Endodermal cell (in vitro differentiated cells): Measurements from ENCODE around the gene ARAP3. TPM values are rescaled to one million over a fixed set of nuclear protein-coding genes. Genes with fewer than 3 reads are reported as not detected.

ENCODE experiments used
- DNase-seq: peaks from one replicate; pipeline ENCODE4 v3.0.0-alpha.2; 2017
- H3K27ac ChIP-seq: 2 replicates; pipeline ENCODE4 v1.5.1; 2013; ENCODE audit warnings: mild to moderate bottlenecking, low read depth, low read length, moderate library complexity
- H3K27me3 ChIP-seq: 2 replicates; pipeline ENCODE4 v1.6.1; 2013; ENCODE audit warnings: mild to moderate bottlenecking, low read length, moderate library complexity; ENCODE audit not compliant: insufficient read depth, control insufficient read depth, poor library complexity, severe bottlenecking
- H3K36me3 ChIP-seq: 2 replicates; pipeline ENCODE4 v1.7.0; 2013; ENCODE audit warnings: mild to moderate bottlenecking, low read length, moderate library complexity; ENCODE audit not compliant: control insufficient read depth, insufficient read depth
- H3K4me1 ChIP-seq: one replicate; pipeline ENCODE4 v1.7.0; 2013; ENCODE audit warnings: low read length; ENCODE audit not compliant: control insufficient read depth, insufficient read depth
- H3K4me3 ChIP-seq: 2 replicates; pipeline ENCODE4 v1.5.1; 2013; ENCODE audit warnings: mild to moderate bottlenecking, low read length, moderate library complexity
- H3K9ac ChIP-seq: 2 replicates; pipeline ENCODE4 v1.6.1; 2013; ENCODE audit warnings: mild to moderate bottlenecking, low read length, moderate library complexity; ENCODE audit not compliant: poor library complexity, severe bottlenecking; ENCODE audit errors: extremely low read depth
- H3K9me3 ChIP-seq: 2 replicates; pipeline ENCODE4 v1.6.1; 2013; ENCODE audit warnings: mild to moderate bottlenecking, low read length, moderate library complexity; ENCODE audit not compliant: control insufficient read depth
- H3K27ac Mint-ChIP-seq: 2 replicates; pipeline ENCODE4 v1.8.0; 2020; ENCODE audit warnings: mixed read lengths
- H3K27me3 Mint-ChIP-seq: 2 replicates; pipeline ENCODE4 v1.8.0; 2021; ENCODE audit warnings: mild to moderate bottlenecking, mixed read lengths; ENCODE audit not compliant: insufficient read depth
- H3K36me3 Mint-ChIP-seq: 2 replicates; pipeline ENCODE4 v1.8.0; 2020; ENCODE audit warnings: low read depth, mixed read lengths
- H3K4me1 Mint-ChIP-seq: 2 replicates; pipeline ENCODE4 v1.8.0; 2020; ENCODE audit warnings: mixed read lengths
- H3K4me3 Mint-ChIP-seq: 2 replicates; pipeline ENCODE4 v1.8.0; 2020; ENCODE audit warnings: mild to moderate bottlenecking, moderate library complexity, mixed read lengths
- H3K9me3 Mint-ChIP-seq: 2 replicates; pipeline ENCODE4 v1.8.0; 2020; ENCODE audit warnings: mild to moderate bottlenecking, mixed read lengths
- CTCF ChIP-seq: fragments of 200-600 bp; sonication (generic); conservative IDR thresholded peaks from 2 replicates; pipeline ENCODE4 v1.5.0; 2021; ENCODE audit warnings: antibody characterized with exemption, mild to moderate bottlenecking
- WGBS, 2 experiments: methylation state at CpG; one replicate each; pipeline versions ENCODE4 v1.1.5 to v1.1.7; 2013; ENCODE audit warnings: missing lambda C conversion rate in 2 of 2, mixed read lengths in 1 of 2; ENCODE audit not compliant: insufficient coverage in 1 of 2, insufficient read length in 1 of 2; 5-methylcytosine and 5-hydroxymethylcytosine counted together
- total RNA-seq, 2 donors: library from RNA; stranded (reverse); fragmentation: NEBNext Ultra II Directional in 1 of 2; extraction: Animal tissue kit (Norgen Biotek cat#: 25700) in 1 of 2; gene quantifications; 2 replicates in 1 of 2; 3 replicates in 1 of 2; pipeline ENCODE4 v1.2.1, GENCODE V29; 2021

The ARAP3 gene
- total RNA-seq, 2 donors from 2014 or later = 32.5 to 41.3 TPM

- H3K27me3 Mint-ChIP-seq = peaks cover 7% of the 10 kb centered on the region
- no peak for TF ChIP-seq CTCF
- peak overlapping the region; percentile 18 for H3K27ac ChIP-seq
- no peaks in the 10 kb centered on the region for H3K9me3 ChIP-seq
- peak overlapping the region; percentile 75 for H3K4me3 ChIP-seq
- H3K9ac ChIP-seq = peak overlapping the region; percentile 55
- H3K27ac Mint-ChIP-seq = peak overlapping the region; percentile 91
- WGBS, 2 experiments = 34 to 45% methylated on average over 2 of the region's 2 CpGs
- H3K4me1 ChIP-seq = peaks cover 12% of the 10 kb centered on the region
- peaks cover 3% of the 10 kb centered on the region for H3K36me3 ChIP-seq
- peaks cover 16% of the 10 kb centered on the region for H3K4me1 Mint-ChIP-seq
- H3K27me3 ChIP-seq = no peaks in the 10 kb centered on the region
- DNase-seq = no peak
- H3K36me3 Mint-ChIP-seq = peaks cover 22% of the 10 kb centered on the region
- H3K4me3 Mint-ChIP-seq = peak overlapping the region; percentile 59
- peaks cover 3% of the 10 kb centered on the region for H3K9me3 Mint-ChIP-seq
Measured at GRCh38 chr5:141681295-141681694, 735 bp downstream of the ARAP3 start.

DNA sequence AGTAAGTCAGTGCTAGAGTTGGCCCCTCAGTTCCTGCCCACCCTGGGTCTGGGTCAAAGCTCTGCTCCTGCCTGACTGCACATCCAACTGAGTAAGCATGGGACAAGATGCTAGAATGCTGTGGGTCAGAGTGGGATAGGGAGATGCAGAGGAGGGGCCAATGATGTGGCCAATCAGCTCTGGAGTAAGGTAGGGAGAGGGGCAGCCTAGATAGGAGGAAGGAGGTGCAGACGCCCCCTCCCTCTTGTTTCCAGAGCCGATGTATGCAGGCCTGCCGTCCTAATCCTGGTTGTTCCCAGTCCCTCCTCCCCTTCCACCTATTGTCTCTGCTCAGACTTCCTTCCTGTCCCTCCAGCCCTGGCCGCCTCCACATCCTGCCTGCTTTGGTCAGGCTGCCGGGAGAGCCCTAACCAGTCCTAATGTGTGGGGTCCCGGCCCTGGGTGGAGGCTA lies 1.3 kb downstream of the ARAP3 start:
- Histone ChIP-seq H3K36me3 (peaks cover 3% of the 10 kb centered on the region), H3K27me3 (no peaks in the 10 kb centered on the region), H3K4me1 (peaks cover 12% of the 10 kb centered on the region), H3K4me3 (peak overlapping the region; percentile 75), H3K27ac (peak overlapping the region; percentile 18), H3K9me3 (no peaks in the 10 kb centered on the region), H3K9ac (peak overlapping the region; percentile 55)
- 18% methylated on average over 6 of the region's 6 CpGs; no CpG with 5 or more reads in 1 of the 2 experiments for WGBS, 2 experiments
- H3K4me3 Mint-ChIP-seq = peak overlapping the region; percentile 59
- no peak for TF ChIP-seq CTCF
- H3K9me3 Mint-ChIP-seq = peaks cover 3% of the 10 kb centered on the region
- peaks cover 22% of the 10 kb centered on the region for H3K36me3 Mint-ChIP-seq
- H3K27me3 Mint-ChIP-seq = peaks cover 7% of the 10 kb centered on the region
- peaks cover 16% of the 10 kb centered on the region for H3K4me1 Mint-ChIP-seq
- DNase-seq = peak; percentile 93
- H3K27ac Mint-ChIP-seq = peak overlapping the region; percentile 91

DNA sequence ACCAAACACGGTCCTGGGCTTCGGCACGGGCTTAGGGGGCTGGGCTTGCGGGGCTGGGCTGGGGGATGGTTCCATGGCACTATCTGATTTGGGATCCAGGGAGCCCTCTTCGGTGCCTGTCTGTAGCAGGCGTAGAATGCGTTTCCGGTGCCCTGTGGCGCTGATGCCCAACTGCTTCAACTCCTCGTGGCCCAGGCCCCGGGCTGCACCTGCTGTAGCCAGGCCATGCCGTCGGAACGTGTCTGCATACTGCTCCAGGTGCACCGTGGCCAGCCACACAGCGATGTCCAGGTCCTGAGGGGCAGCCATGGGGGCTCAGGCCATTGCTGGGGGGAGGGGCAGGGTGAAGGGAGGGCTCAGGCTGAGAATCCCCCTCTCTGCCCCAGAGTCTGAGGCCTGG lies 1.9 kb downstream of the ARAP3 start:
- no peak for DNase-seq
- Mint-ChIP-seq H3K4me1 (peaks cover 16% of the 10 kb centered on the region), H3K36me3 (peaks cover 22% of the 10 kb centered on the region), H3K9me3 (peaks cover 3% of the 10 kb centered on the region), H3K27me3 (peaks cover 5% of the 10 kb centered on the region), H3K4me3 (no peak overlapping the region), H3K27ac (peak overlapping the region; percentile 52)
- H3K4me1 ChIP-seq = peaks cover 12% of the 10 kb centered on the region
- no peak overlapping the region for H3K27ac ChIP-seq
- no peak for TF ChIP-seq CTCF
- no peak overlapping the region for H3K9ac ChIP-seq
- H3K36me3 ChIP-seq = peaks cover 3% of the 10 kb centered on the region
- H3K9me3 ChIP-seq = no peaks in the 10 kb centered on the region
- H3K4me3 ChIP-seq = no peak overlapping the region
- WGBS, 2 experiments = 94 to 97% methylated on average over 10 to 16 of the region's 16 CpGs
- H3K27me3 ChIP-seq = no peaks in the 10 kb centered on the region
